ENCODE measurements around the gene CKMT1A. TPM values are rescaled to one million over a fixed set of nuclear protein-coding genes. Genes with fewer than 3 reads are reported as not detected.
"Not testable (repeated sequence)": the region's sequence is repeated elsewhere in the genome, so short reads cannot be mapped to it uniquely, and the experiment has no call there.

The CKMT1A gene
- total RNA-seq (not detected), polyA plus RNA-seq (not detected), total RNA-seq (not detected)

- H3K36me3 Mint-ChIP-seq; H3K4me1 Mint-ChIP-seq; intact Hi-C loops (cut with micrococcal nuclease); H3K9me3 ChIP-seq (ENCODE audit: control insufficient read depth in 2 of 3, low read length in 3 of 3); H3K27ac ChIP-seq (ENCODE audit: low read depth, low read length); H3K27ac Mint-ChIP-seq; POLR2A ChIA-PET; DNase-seq; H3K4me3 ChIP-seq (ENCODE audit: low read length); H3K4me3 Mint-ChIP-seq; H3K9me3 Mint-ChIP-seq; H3K27me3 ChIP-seq (ENCODE audit: control insufficient read depth in 2 of 2, insufficient read depth in 2 of 2, low read length in 2 of 2); H3K4me1 ChIP-seq (ENCODE audit: control insufficient read depth in 2 of 2, insufficient read depth in 2 of 2, low read length in 2 of 2); CTCF ChIA-PET; H3K36me3 ChIP-seq (ENCODE audit: control insufficient read depth in 2 of 3, insufficient read depth in 3 of 3, low read length in 3 of 3): not testable (repeated sequence)
- peak; percentile 11 for ATAC-seq
- peaks cover 9 to 14% (median 11%) of the 10 kb centered on the region in 5 donors for H3K27me3 Mint-ChIP-seq
These were observed at the start of gene CKMT1A for GRCh38 chr15:43693148-43694022. Gene CKMT1A (plus strand): TSS chr15:43693859. CDS start chr15:43694051, 192 bp downstream.

- no peaks in the 10 kb centered on the region for H3K9me3 ChIP-seq (ENCODE audit: control insufficient read depth in 2 of 3, low read length in 3 of 3)
- H3K4me1 ChIP-seq (ENCODE audit: control insufficient read depth in 2 of 2, insufficient read depth in 2 of 2, low read length in 2 of 2): no peaks in the 10 kb centered on the region
- H3K4me3 ChIP-seq (ENCODE audit: low read length): no peak within 1 kb of the TSS
- no peak within 1 kb of the TSS for H3K27ac Mint-ChIP-seq
- no peaks in the 10 kb centered on the region for H3K27me3 Mint-ChIP-seq
- no peak within 1 kb of the TSS for H3K27ac ChIP-seq (ENCODE audit: low read depth, low read length)
- H3K27me3 ChIP-seq (ENCODE audit: control insufficient read depth in 2 of 2, insufficient read depth in 2 of 2, low read length in 2 of 2): no peaks in the 10 kb centered on the region
- ATAC-seq (peak; percentile 48), DNase-seq (no peak)
- peaks cover 0 to 5% (median 0%) of the 10 kb centered on the region in 3 experiments for H3K36me3 ChIP-seq (ENCODE audit: control insufficient read depth in 2 of 3, insufficient read depth in 3 of 3, low read length in 3 of 3)
- ChIA-PET CTCF (no interaction called here), POLR2A (no interaction called here)
- no peak within 1 kb of the TSS for H3K4me3 Mint-ChIP-seq
- H3K9me3 Mint-ChIP-seq: no peaks in the 10 kb centered on the region
- intact Hi-C loops (cut with micrococcal nuclease): no loop called here
- H3K36me3 Mint-ChIP-seq: peaks cover 4 to 38% (median 26%) of the 10 kb centered on the region in 5 donors
- no peaks in the 10 kb centered on the region for H3K4me1 Mint-ChIP-seq
These were observed 44.8 kb upstream of the CKMT1A start, which contains the start of gene CATSPER2 for GRCh38 chr15:43648649-43649429. Gene CATSPER2 (minus strand): TSS chr15:43648844. CDS start chr15:43648061, 783 bp downstream.

GRCh38 chr15:43649430-43649926, 44.2 kb upstream of the CKMT1A start:
- H3K27me3 Mint-ChIP-seq; H3K4me1 ChIP-seq (ENCODE audit: control insufficient read depth in 2 of 2, insufficient read depth in 2 of 2, low read length in 2 of 2); H3K27ac Mint-ChIP-seq; intact Hi-C loops (cut with micrococcal nuclease); H3K36me3 ChIP-seq (ENCODE audit: control insufficient read depth in 2 of 3, insufficient read depth in 3 of 3, low read length in 3 of 3); H3K27me3 ChIP-seq (ENCODE audit: control insufficient read depth in 2 of 2, insufficient read depth in 2 of 2, low read length in 2 of 2); H3K9me3 Mint-ChIP-seq; H3K27ac ChIP-seq (ENCODE audit: low read depth, low read length); DNase-seq; H3K4me3 ChIP-seq (ENCODE audit: low read length); H3K4me1 Mint-ChIP-seq; POLR2A ChIA-PET; H3K4me3 Mint-ChIP-seq; H3K9me3 ChIP-seq (ENCODE audit: control insufficient read depth in 2 of 3, low read length in 3 of 3); CTCF ChIA-PET: not testable (repeated sequence)
- ATAC-seq: peak; percentile 61
- H3K36me3 Mint-ChIP-seq: peaks cover 4 to 39% (median 26%) of the 10 kb centered on the region in 5 donors

DNA sequence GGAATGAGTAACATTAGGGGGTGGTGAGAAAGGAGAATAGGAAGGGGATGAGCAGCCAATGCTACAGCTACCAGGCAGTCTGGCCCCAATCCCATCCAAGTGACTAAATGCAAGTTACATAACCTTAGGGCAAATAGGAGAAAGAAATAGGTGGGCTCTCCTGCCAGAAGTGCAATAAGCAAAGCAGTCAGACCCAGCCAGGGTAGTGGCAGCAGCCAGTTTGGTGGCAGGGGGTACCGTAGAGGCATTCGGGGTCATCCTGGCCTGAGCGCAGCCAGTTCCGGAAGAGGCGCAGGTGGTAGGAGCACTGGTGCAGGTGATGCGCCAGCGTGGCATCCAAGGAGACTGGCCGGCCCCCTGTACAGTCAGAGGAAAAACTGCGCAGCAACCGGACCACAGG, 33.9 kb upstream of the CKMT1A start:
- H3K9me3 ChIP-seq (ENCODE audit: control insufficient read depth in 2 of 3, low read length in 3 of 3); H3K4me3 Mint-ChIP-seq; H3K4me1 ChIP-seq (ENCODE audit: control insufficient read depth in 2 of 2, insufficient read depth in 2 of 2, low read length in 2 of 2); H3K27ac Mint-ChIP-seq; H3K27me3 ChIP-seq (ENCODE audit: control insufficient read depth in 2 of 2, insufficient read depth in 2 of 2, low read length in 2 of 2); H3K36me3 ChIP-seq (ENCODE audit: control insufficient read depth in 2 of 3, insufficient read depth in 3 of 3, low read length in 3 of 3); H3K4me1 Mint-ChIP-seq; CTCF ChIA-PET; intact Hi-C loops (cut with micrococcal nuclease); H3K9me3 Mint-ChIP-seq; H3K27ac ChIP-seq (ENCODE audit: low read depth, low read length); POLR2A ChIA-PET; H3K4me3 ChIP-seq (ENCODE audit: low read length); DNase-seq; ATAC-seq; H3K27me3 Mint-ChIP-seq: not testable (repeated sequence)
- H3K36me3 Mint-ChIP-seq: peaks cover 0 to 14% (median 6%) of the 10 kb centered on the region in 5 donors

DNA sequence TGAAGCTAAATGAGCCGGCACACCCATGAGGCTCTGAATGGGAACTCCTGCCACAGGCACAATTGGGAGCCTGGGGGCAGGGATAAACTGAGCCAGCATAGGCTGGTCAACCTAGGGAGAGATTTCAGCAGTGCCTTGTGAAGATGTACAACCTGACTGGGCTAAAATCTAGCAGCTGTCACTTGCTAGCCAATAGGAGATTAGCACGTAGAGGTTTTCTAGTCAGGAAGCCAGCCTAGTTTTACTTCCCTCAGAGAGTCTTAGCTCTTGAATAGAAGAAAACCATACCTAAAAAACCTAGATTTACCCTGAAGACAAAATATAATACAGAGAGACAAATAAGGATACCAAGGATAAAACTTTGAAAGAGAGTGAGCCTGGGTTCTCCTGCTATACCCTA, 31.4 kb upstream of the CKMT1A start:
- H3K4me1 Mint-ChIP-seq; H3K27ac Mint-ChIP-seq; H3K27ac ChIP-seq (ENCODE audit: low read depth, low read length); intact Hi-C loops (cut with micrococcal nuclease); H3K4me3 ChIP-seq (ENCODE audit: low read length); H3K9me3 Mint-ChIP-seq; POLR2A ChIA-PET; H3K36me3 ChIP-seq (ENCODE audit: control insufficient read depth in 2 of 3, insufficient read depth in 3 of 3, low read length in 3 of 3); ATAC-seq; H3K9me3 ChIP-seq (ENCODE audit: control insufficient read depth in 2 of 3, low read length in 3 of 3); DNase-seq; H3K4me3 Mint-ChIP-seq; CTCF ChIA-PET; H3K4me1 ChIP-seq (ENCODE audit: control insufficient read depth in 2 of 2, insufficient read depth in 2 of 2, low read length in 2 of 2); H3K36me3 Mint-ChIP-seq; H3K27me3 ChIP-seq (ENCODE audit: control insufficient read depth in 2 of 2, insufficient read depth in 2 of 2, low read length in 2 of 2); H3K27me3 Mint-ChIP-seq: not testable (repeated sequence)

DNA sequence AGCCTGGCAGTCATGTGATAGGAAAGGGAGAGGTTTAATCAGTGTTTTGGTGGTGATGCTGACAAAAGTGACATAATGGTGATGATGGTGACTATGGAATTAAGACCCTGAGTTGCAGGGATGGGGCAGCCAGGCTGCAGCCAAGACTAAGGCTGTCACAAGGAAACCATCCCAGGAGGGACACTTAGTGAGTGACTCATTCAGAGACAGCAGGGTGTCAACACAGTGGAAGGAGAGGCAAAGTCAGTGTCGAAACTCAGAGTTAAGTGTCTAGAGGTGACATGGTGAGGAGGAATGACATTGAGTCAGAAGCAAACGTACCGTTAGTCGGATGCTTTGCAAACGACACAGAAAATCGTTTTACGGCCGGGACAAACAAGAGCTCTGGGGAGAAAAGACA, 30.3 kb upstream of the CKMT1A start:
- POLR2A ChIA-PET; H3K36me3 ChIP-seq (ENCODE audit: control insufficient read depth in 2 of 3, insufficient read depth in 3 of 3, low read length in 3 of 3); DNase-seq; H3K27me3 ChIP-seq (ENCODE audit: control insufficient read depth in 2 of 2, insufficient read depth in 2 of 2, low read length in 2 of 2); H3K4me1 Mint-ChIP-seq; ATAC-seq; H3K27me3 Mint-ChIP-seq; H3K27ac ChIP-seq (ENCODE audit: low read depth, low read length); H3K27ac Mint-ChIP-seq; H3K36me3 Mint-ChIP-seq; H3K9me3 Mint-ChIP-seq; H3K4me3 Mint-ChIP-seq; CTCF ChIA-PET; H3K4me3 ChIP-seq (ENCODE audit: low read length); H3K4me1 ChIP-seq (ENCODE audit: control insufficient read depth in 2 of 2, insufficient read depth in 2 of 2, low read length in 2 of 2); intact Hi-C loops (cut with micrococcal nuclease); H3K9me3 ChIP-seq (ENCODE audit: control insufficient read depth in 2 of 3, low read length in 3 of 3): not testable (repeated sequence)
